HepG2 (cell line): Measurements from ENCODE around the gene WASF1. TPM values are rescaled to one million over a fixed set of nuclear protein-coding genes. Genes with fewer than 3 reads are reported as not detected.

Source experiments
- ARHGAP35 ChIP-seq: sonication (generic); formaldehyde crosslinking; IDR thresholded peaks from 2 replicates; pipeline ENCODE4 v1.9.0; 2022; ENCODE audit warnings: mild to moderate bottlenecking, inconsistent platforms, moderate library complexity, missing genetic modification reagents, borderline replicate concordance
- CEBPG ChIP-seq: IDR thresholded peaks from 2 replicates; pipeline ENCODE4 v1.6.1; 2016
- FOXK1 ChIP-seq: sonication (generic); formaldehyde crosslinking; IDR thresholded peaks from 2 replicates; pipeline ENCODE4 v1.4.0; 2020; ENCODE audit warnings: low read depth, missing genetic modification reagents, borderline replicate concordance
- GABPA ChIP-seq, 2 experiments: IDR thresholded peaks; 2 replicates each; pipeline ENCODE4 v1.6.1; 2011 to 2016; ENCODE audit warnings: low read depth in 2 of 2, low read length in 1 of 2, missing biosample characterization in 1 of 2, missing genetic modification characterization in 1 of 2
- GMEB1 ChIP-seq: sonication (generic); formaldehyde crosslinking; IDR thresholded peaks from 2 replicates; pipeline ENCODE4 v1.5.1; 2020; ENCODE audit warnings: missing genetic modification reagents, mild to moderate bottlenecking, borderline replicate concordance
- HMGXB4 ChIP-seq, 2 experiments: sonication (generic) in 1 of 2; formaldehyde crosslinking in 1 of 2; IDR thresholded peaks; 2 replicates each; pipeline versions ENCODE4 v1.4.0 to v1.6.1; 2018 to 2020; ENCODE audit warnings: missing genetic modification reagents in 2 of 2, borderline replicate concordance in 1 of 2, low read depth in 1 of 2, mild to moderate bottlenecking in 1 of 2, missing biosample characterization in 1 of 2
- NPAS2 ChIP-seq: sonication (generic); formaldehyde crosslinking; IDR thresholded peaks from 2 replicates; pipeline ENCODE4 v1.8.0; 2022; ENCODE audit warnings: mild to moderate bottlenecking, missing genetic modification reagents, borderline replicate concordance
- NR0B2 ChIP-seq: sonication (generic); formaldehyde crosslinking; IDR thresholded peaks from 2 replicates; pipeline ENCODE4 v1.4.0; 2020; ENCODE audit warnings: mild to moderate bottlenecking, missing genetic modification reagents
- NR1H2 ChIP-seq: sonication (generic); formaldehyde crosslinking; IDR thresholded peaks from 2 replicates; pipeline ENCODE4 v1.8.1; 2022; ENCODE audit warnings: low read depth, missing genetic modification reagents, borderline replicate concordance
- PHF8 ChIP-seq: sonication (generic); formaldehyde crosslinking; IDR thresholded peaks from 2 replicates; pipeline ENCODE4 v1.5.0; 2020; ENCODE audit warnings: missing genetic modification reagents
- RFXAP ChIP-seq: sonication (generic); formaldehyde crosslinking; IDR thresholded peaks from 2 replicates; pipeline ENCODE4 v1.4.0; 2020; ENCODE audit warnings: missing genetic modification reagents, borderline replicate concordance
- SALL1 ChIP-seq: sonication (generic); formaldehyde crosslinking; IDR thresholded peaks from 2 replicates; pipeline ENCODE4 v1.8.0; 2022; ENCODE audit warnings: mild to moderate bottlenecking, missing genetic modification reagents
- SRY ChIP-seq: sonication (generic); formaldehyde crosslinking; IDR thresholded peaks from 2 replicates; pipeline ENCODE4 v1.8.0; 2022; ENCODE audit warnings: mild to moderate bottlenecking, missing genetic modification reagents
- TBX2 ChIP-seq: sonication (generic); formaldehyde crosslinking; IDR thresholded peaks from 2 replicates; pipeline ENCODE4 v1.5.0; 2020; ENCODE audit warnings: missing genetic modification reagents, mild to moderate bottlenecking, borderline replicate concordance
- ZNF12 ChIP-seq: sonication (generic); formaldehyde crosslinking; IDR thresholded peaks from 2 replicates; pipeline ENCODE4 v1.5.0; 2020; ENCODE audit warnings: missing genetic modification reagents
- ZNF224 ChIP-seq: sonication (generic); formaldehyde crosslinking; IDR thresholded peaks from 2 replicates; pipeline ENCODE4 v1.5.0; 2020; ENCODE audit warnings: mild to moderate bottlenecking, missing genetic modification reagents
- ZNF512B ChIP-seq: sonication (generic); formaldehyde crosslinking; IDR thresholded peaks from 2 replicates; pipeline ENCODE4 v1.5.1; 2020; ENCODE audit warnings: missing genetic modification reagents, mild to moderate bottlenecking, borderline replicate concordance
- ZNF552 ChIP-seq: sonication (generic); formaldehyde crosslinking; IDR thresholded peaks from 2 replicates; pipeline ENCODE4 v1.9.0; 2022; ENCODE audit warnings: missing genetic modification reagents, mild to moderate bottlenecking, borderline replicate concordance
- ZNF614 ChIP-seq: IDR thresholded peaks from 2 replicates; pipeline ENCODE4 v1.6.1; 2018; ENCODE audit warnings: missing biosample characterization, missing genetic modification reagents, inconsistent platforms, borderline replicate concordance
- ZNF761 ChIP-seq: sonication (generic); formaldehyde crosslinking; conservative IDR thresholded peaks from 2 replicates; pipeline ENCODE4 v1.4.0; 2020; ENCODE audit warnings: mild to moderate bottlenecking, missing genetic modification reagents
- ZNF841 ChIP-seq: sonication (generic); formaldehyde crosslinking; IDR thresholded peaks from 2 replicates; pipeline ENCODE4 v1.8.1; 2023; ENCODE audit warnings: missing genetic modification reagents, borderline replicate concordance
- polyA plus RNA-seq, 8 experiments: library from polyadenylated mRNA; depleted of rRNA in 3 of 8; stranded (reverse) in 7 of 8; unstranded in 1 of 8; fragments of >200 nt; fragmentation: Illumina TruSeq in 4 of 8; extraction: Trizol in 4 of 8; gene quantifications; 2 replicates each; pipeline versions ENCODE4 v1.2.1 to v1.2.3, GENCODE V29; 2011 to 2016; ENCODE audit warnings: low read depth in 4 of 8, missing spikeins in 1 of 8, mixed read lengths in 1 of 8; ENCODE audit not compliant: insufficient read depth in 1 of 8
- total RNA-seq, 5 experiments: library from RNA; depleted of rRNA; stranded (reverse); fragments of >200 nt; fragmentation: Illumina TruSeq; extraction: Trizol; gene quantifications; 2 replicates each; pipeline ENCODE4 v1.2.3, GENCODE V29; 2016; ENCODE audit warnings: low read depth in 1 of 5

The WASF1 gene
- total and polyA plus RNA-seq, 2 of the 13 experiments (the other 11 are each of a cell fraction or from before 2014, with no cell fraction given), result 8.5 to 17.3 TPM

- peak; percentile 62 to 83 for TF ChIP-seq HMGXB4 (CRISPR knock-in tag; IDR thresholded peaks at IDR 0.05; ENCODE audit: borderline replicate concordance in 1 of 2, low read depth in 1 of 2)
- no peak for TF ChIP-seq NPAS2 (CRISPR knock-in tag)
- TF ChIP-seq SRY (CRISPR knock-in tag), result no peak
- TF ChIP-seq ZNF552 (CRISPR knock-in tag), result no peak
- TF ChIP-seq ZNF224 (CRISPR knock-in tag), result peak; percentile 64; the same call in 1 of the 2 replicates
- TF ChIP-seq ZNF512B (CRISPR knock-in tag), result peak; percentile 24; the same call in 1 of the 2 replicates
- TF ChIP-seq ZNF841 (CRISPR knock-in tag), result peak; percentile 62; the same call in 1 of the 2 replicates
- 0 out of 2 replicates have a peak, but pooled peaks have one; percentile 45 for TF ChIP-seq CEBPG (CRISPR knock-in tag)
- peak; percentile 63 for TF ChIP-seq SALL1 (CRISPR knock-in tag)
- no peak for TF ChIP-seq ARHGAP35 (CRISPR knock-in tag)
- TF ChIP-seq ZNF761 (CRISPR knock-in tag), result no peak
- 0 out of 2 replicates have a peak, but pooled peaks have one; percentile 6 for TF ChIP-seq ZNF12
- TF ChIP-seq RFXAP (CRISPR knock-in tag), result no peak
- no peak; the same call in 1 of the 2 replicates for TF ChIP-seq NR0B2 (CRISPR knock-in tag)
- 0 out of 2 replicates have a peak, but pooled peaks have one; percentile 26 for TF ChIP-seq PHF8 (CRISPR knock-in tag)
- TF ChIP-seq ZNF614 (CRISPR knock-in tag), result 0 out of 2 replicates have a peak, but pooled peaks have one; percentile 36
- TF ChIP-seq TBX2, result peak; percentile 70; the same call in 1 of the 2 replicates
- TF ChIP-seq FOXK1 (CRISPR knock-in tag), result 0 out of 2 replicates have a peak, but pooled peaks have one; percentile 13
- no peak for TF ChIP-seq NR1H2
- TF ChIP-seq GABPA (IDR thresholded peaks at IDR 0.05; ENCODE audit: low read depth, low read length), result no peak
- 0 out of 2 replicates have a peak, but pooled peaks have one; percentile 4 for TF ChIP-seq GABPA (CRISPR knock-in tag; IDR thresholded peaks at IDR 0.05; ENCODE audit: low read depth)
- no peak for TF ChIP-seq GMEB1 (CRISPR knock-in tag)
Measured at GRCh38 chr6:110178626-110179405, 654 bp downstream of the WASF1 start (continued).
